ENCODE measurements around the gene SIGLEC6.
"Not testable (repeated sequence)": the region's sequence is repeated elsewhere in the genome, so short reads cannot be mapped to it uniquely, and the experiment has no call there.

SIGLEC6 gene

GRCh38 chr19:51508059-51508733 lies 23.3 kb downstream of the SIGLEC6 start:
- no peak for DNase-seq (ENCODE audit: low read depth in 2 of 2)

- DNase-seq (ENCODE audit: low read depth in 2 of 2): no peak
Observed at GRCh38 chr19:51507640-51508058, 23.8 kb downstream of the SIGLEC6 start.

GRCh38 chr19:51507192-51507591 lies 24.3 kb downstream of the SIGLEC6 start:
- no peak for DNase-seq (ENCODE audit: low read depth in 2 of 2)

- no peak for DNase-seq (ENCODE audit: low read depth in 2 of 2)
Observed at GRCh38 chr19:51505904-51506303, 25.6 kb downstream of the SIGLEC6 start.

- DNase-seq (ENCODE audit: low read depth in 2 of 2): no peak
Observed at GRCh38 chr19:51503896-51504295, 27.6 kb downstream of the SIGLEC6 start.

- no peak for DNase-seq (ENCODE audit: low read depth in 2 of 2)
Observed at GRCh38 chr19:51503286-51503817, 28.1 kb downstream of the SIGLEC6 start.

- no peak for DNase-seq (ENCODE audit: low read depth in 2 of 2)
Observed at GRCh38 chr19:51501594-51502263, 29.7 kb downstream of the SIGLEC6 start, which contains the start of gene SIGLEC12. Gene SIGLEC12, minus strand, starts transcription at chr19:51501800. Its CDS starts 67 bp downstream, at chr19:51501733.

GRCh38 chr19:51500931-51501330 lies 30.5 kb downstream of the SIGLEC6 start:
- DNase-seq (ENCODE audit: low read depth in 2 of 2): not testable (repeated sequence)

GRCh38 chr19:51497666-51498065 lies 33.8 kb downstream of the SIGLEC6 start:
- DNase-seq (ENCODE audit: low read depth in 2 of 2): no peak

- DNase-seq (ENCODE audit: low read depth in 2 of 2): no peak
Observed at GRCh38 chr19:51493776-51494175, 37.7 kb downstream of the SIGLEC6 start.

- no peak for DNase-seq (ENCODE audit: low read depth in 2 of 2)
Observed at GRCh38 chr19:51491586-51491985, 39.9 kb downstream of the SIGLEC6 start.

- no peak for DNase-seq (ENCODE audit: low read depth in 2 of 2)
Observed at GRCh38 chr19:51490676-51491075, 40.8 kb downstream of the SIGLEC6 start.

- DNase-seq (ENCODE audit: low read depth in 2 of 2): no peak
Observed at GRCh38 chr19:51489113-51489512, 42.4 kb downstream of the SIGLEC6 start.

- no peak for DNase-seq (ENCODE audit: low read depth in 2 of 2)
Observed at GRCh38 chr19:51488491-51488890, 43.0 kb downstream of the SIGLEC6 start.

- DNase-seq (ENCODE audit: low read depth in 2 of 2): no peak
Observed at GRCh38 chr19:51485960-51486660, 45.4 kb downstream of the SIGLEC6 start.

- DNase-seq (ENCODE audit: low read depth in 2 of 2): no peak
Observed at GRCh38 chr19:51480590-51480989, 50.9 kb downstream of the SIGLEC6 start.

GRCh38 chr19:51479531-51480331 lies 51.7 kb downstream of the SIGLEC6 start:
- DNase-seq (ENCODE audit: low read depth in 2 of 2): peak in 1 of 2 donors; percentile 15

GRCh38 chr19:51478381-51479234 lies 52.9 kb downstream of the SIGLEC6 start, which contains the start of gene CEACAM18:
Gene CEACAM18, plus strand, starts transcription at chr19:51478539.
- DNase-seq (ENCODE audit: low read depth in 2 of 2): no peak

GRCh38 chr19:51477344-51477743 lies 54.1 kb downstream of the SIGLEC6 start:
- no peak for DNase-seq (ENCODE audit: low read depth in 2 of 2)

GRCh38 chr19:51476164-51476563 lies 55.3 kb downstream of the SIGLEC6 start:
- DNase-seq (ENCODE audit: low read depth in 2 of 2): no peak
